Upper lobe of left lung (tissue), 4 donors: ENCODE measurements around the gene NME4.

ENCODE experiments used
- POLR2A ChIP-seq, 4 donors: fragments of 450-650 bp; IDR thresholded peaks; one replicate each; pipeline ENCODE4 v1.5.1; 2016 to 2017; ENCODE audit warnings: antibody characterized with exemption in 4 of 4, mild to moderate bottlenecking in 2 of 4
- POLR2AphosphoS5 ChIP-seq, 2 donors: sonication (generic); formaldehyde crosslinking; IDR thresholded peaks; one replicate each; pipeline ENCODE4 v1.5.1; 2017; ENCODE audit warnings: antibody characterized with exemption in 2 of 2

- no peak for TF ChIP-seq POLR2A (IDR thresholded peaks at IDR 0.05)
- TF ChIP-seq POLR2AphosphoS5 (IDR thresholded peaks at IDR 0.05) = peak in 1 of 2 donors; percentile 9
These were observed 394 bp upstream of the NME4 start for GRCh38 chr16:396605-397004.
